SK-N-SH (cell line): ENCODE data around the gene SLC38A6. TPM values are rescaled to one million over a fixed set of nuclear protein-coding genes. Genes with fewer than 3 reads are reported as not detected.

ENCODE experiments used
- CTCF ChIA-PET: fragments of 300-600, 350-600 bp; formaldehyde crosslinking; extraction: SDS; loops from one replicate; lab custom pipeline; 2021; lab: Yijun Ruan, JAX
- POLR2A ChIA-PET: fragments of 350-600 bp; sonication (Branson Sonifier 250); formaldehyde crosslinking; extraction: SDS; loops from one replicate; lab custom pipeline; 2020; ENCODE audit warnings: antibody characterized with exemption, inconsistent platforms; lab: Yijun Ruan, JAX
- DNase-seq: peaks from one replicate; pipeline ENCODE4 v3.0.0; 2012
- H2AFZ ChIP-seq: fragments of 200-600 bp; sonication (generic); 2 replicates; pipeline ENCODE4 v1.8.1; 2016; ENCODE audit warnings: antibody characterized with exemption, mild to moderate bottlenecking, low read depth
- H3F3A ChIP-seq: fragments of 200-600 bp; sonication (generic); replicated peaks from 2 replicates; pipeline ENCODE3; 2016; ENCODE audit warnings: antibody characterized with exemption, mild to moderate bottlenecking; ENCODE audit not compliant: insufficient read depth
- H3K27ac ChIP-seq, 2 experiments: fragments of 200-500 bp in 1 of 2; fragments of 200-600 bp in 1 of 2; sonication (Bioruptor generic) in 1 of 2; sonication (generic), shearing (Covaris generic) in 1 of 2; 2 replicates each; pipeline versions ENCODE4 v1.5.1 to v1.6.1; 2014 to 2016; ENCODE audit warnings: low read depth in 2 of 2, inconsistent platforms in 1 of 2, low read length in 1 of 2, mild to moderate bottlenecking in 1 of 2, mixed read lengths in 1 of 2
- H3K27me3 ChIP-seq: fragments of 200-600 bp; sonication (generic), shearing (Covaris generic); 2 replicates; pipeline ENCODE4 v1.6.1; 2016; ENCODE audit warnings: mixed run types; ENCODE audit not compliant: insufficient read depth
- H3K36me3 ChIP-seq, 2 experiments: fragments of 200-500 bp in 1 of 2; fragments of 200-600 bp in 1 of 2; sonication (Bioruptor generic) in 1 of 2; sonication (generic) in 1 of 2; replicated peaks in 1 of 2; 2 replicates each; pipeline versions ENCODE3 to v1.5.1; 2014 to 2016; ENCODE audit warnings: low read length in 1 of 2, mild to moderate bottlenecking in 1 of 2; ENCODE audit not compliant: insufficient read depth in 2 of 2, control insufficient read depth in 1 of 2
- H3K4me1 ChIP-seq, 2 experiments: fragments of 200-500 bp in 1 of 2; fragments of 200-600 bp in 1 of 2; sonication (Bioruptor generic) in 1 of 2; sonication (generic), shearing (Covaris generic) in 1 of 2; 2 replicates each; pipeline versions ENCODE4 v1.5.1 to v1.6.1; 2014 to 2016; ENCODE audit warnings: low read depth in 1 of 2, low read length in 1 of 2, mixed run types in 1 of 2; ENCODE audit not compliant: insufficient read depth in 2 of 2, control insufficient read depth in 1 of 2
- H3K4me2 ChIP-seq: fragments of 200-600 bp; sonication (generic), shearing (Covaris generic); 2 replicates; pipeline ENCODE4 v1.6.1; 2017; ENCODE audit warnings: mixed run types
- H3K4me3 ChIP-seq, 2 experiments: fragments of 200-500 bp in 1 of 2; fragments of 200-600 bp in 1 of 2; sonication (Bioruptor generic) in 1 of 2; sonication (generic), shearing (Covaris generic) in 1 of 2; 2 replicates each; pipeline versions ENCODE4 v1.5.1 to v1.8.1; 2014 to 2016; ENCODE audit warnings: low read depth in 2 of 2, inconsistent platforms in 1 of 2, low read length in 1 of 2, mild to moderate bottlenecking in 1 of 2, mixed read lengths in 1 of 2, moderate library complexity in 1 of 2
- H3K79me2 ChIP-seq: fragments of 200-600 bp; sonication (generic); 2 replicates; pipeline ENCODE4 v1.8.1; 2017; ENCODE audit warnings: mild to moderate bottlenecking; ENCODE audit not compliant: insufficient read depth
- H3K9ac ChIP-seq: fragments of 200-600 bp; sonication (generic); 2 replicates; pipeline ENCODE4 v1.6.1; 2017; ENCODE audit warnings: mixed run types
- H3K9me2 ChIP-seq: fragments of 200-600 bp; sonication (generic); 2 replicates; pipeline ENCODE4 v1.6.1; 2017; ENCODE audit warnings: mixed run types
- H3K9me3 ChIP-seq: fragments of 200-600 bp; sonication (generic); 2 replicates; pipeline ENCODE4 v1.6.1; 2017; ENCODE audit warnings: mixed run types, mild to moderate bottlenecking, moderate library complexity
- H4K20me1 ChIP-seq: fragments of 200-600 bp; sonication (generic); 2 replicates; pipeline ENCODE4 v1.6.1; 2017; ENCODE audit warnings: mild to moderate bottlenecking, mixed run types; ENCODE audit not compliant: insufficient read depth
- CHD2 ChIP-seq: fragments of 150-350 bp; IDR thresholded peaks from 2 replicates; pipeline ENCODE4 v1.6.1; 2018; ENCODE audit warnings: low read length; ENCODE audit not compliant: partially characterized antibody
- CTCF ChIP-seq: fragments of 200-600 bp; sonication (generic); IDR thresholded peaks from 2 replicates; pipeline ENCODE4 v1.6.1; 2017; ENCODE audit warnings: antibody characterized with exemption, mild to moderate bottlenecking, moderate library complexity
- FOSL2 ChIP-seq: IDR thresholded peaks from 2 replicates; pipeline ENCODE4 v1.4.0; 2012; ENCODE audit warnings: low read depth, mild to moderate bottlenecking, moderate library complexity, borderline replicate concordance
- FOXM1 ChIP-seq: IDR thresholded peaks from 2 replicates; pipeline ENCODE4 v1.4.0; 2012; ENCODE audit warnings: low read depth, mild to moderate bottlenecking
- GATA2 ChIP-seq: sonication (generic); formaldehyde crosslinking; IDR thresholded peaks from 2 replicates; pipeline ENCODE4 v1.5.0; 2020; ENCODE audit warnings: mild to moderate bottlenecking, missing genetic modification reagents
- JUND ChIP-seq: IDR thresholded peaks from 2 replicates; pipeline ENCODE4 v1.4.0; 2012
- MEF2A ChIP-seq: IDR thresholded peaks from 2 replicates; pipeline ENCODE4 v1.4.0; 2012; ENCODE audit warnings: low read depth, borderline replicate concordance
- PBX3 ChIP-seq: IDR thresholded peaks from 2 replicates; pipeline ENCODE4; 2012
- SIN3A ChIP-seq: IDR thresholded peaks from 2 replicates; pipeline ENCODE4 v1.6.1; 2012; ENCODE audit warnings: low read depth, mild to moderate bottlenecking, low read length, moderate library complexity, borderline replicate concordance
- SMC3 ChIP-seq: IDR thresholded peaks from 2 replicates; pipeline ENCODE4 v1.6.1; 2012; ENCODE audit warnings: low read depth, low read length, improper control_type of control experiment
- USF2 ChIP-seq: fragments of 150-350 bp; IDR thresholded peaks from 2 replicates; pipeline ENCODE4 v1.6.1; 2017; ENCODE audit warnings: antibody characterized with exemption, low read length, low read depth, borderline replicate concordance
- WGBS: methylation state at CpG from one replicate; pipeline ENCODE4 v1.1.6; 2017; ENCODE audit warnings: low lambda C conversion rate; 5-methylcytosine and 5-hydroxymethylcytosine counted together
- polyA plus RNA-seq, 3 experiments: library from polyadenylated mRNA; depleted of rRNA; stranded (reverse); fragments of >200 nt; gene quantifications; 2 replicates each; pipeline ENCODE4 v1.2.3, GENCODE V29; 2012

Gene SLC38A6
- polyA plus RNA-seq, 1 of the 3 experiments (the other 2 are of a cell fraction) = 10.4 TPM

- Histone ChIP-seq H3K79me2 (peaks cover 4% of the 10 kb centered on the region; the same call in 1 of the 2 replicates), H3K27me3 (no peaks in the 10 kb centered on the region), H3K9me2 (no peaks in the 10 kb centered on the region), H3K9me3 (peaks cover 45% of the 10 kb centered on the region), H3K4me3 (no peak overlapping the region), H3K4me1 (no peaks in the 10 kb centered on the region), H3K4me2 (no peak overlapping the region), H3F3A (no peaks in the 10 kb centered on the region), H3K36me3 (peaks cover 0 to 41% of the 10 kb centered on the region in 2 experiments), H3K9ac (no peak overlapping the region), H2AFZ (no peak overlapping the region), H4K20me1 (no peaks in the 10 kb centered on the region), H3K27ac (no peak overlapping the region)
- DNase-seq = no peak
- ChIA-PET POLR2A (no interaction called here), CTCF (no interaction called here)
- 95% methylated on average over 1 of the region's 1 CpG for WGBS
- TF ChIP-seq FOXM1 (no peak), PBX3 (no peak), JUND (no peak), SMC3 (no peak), CHD2 (no peak), FOSL2 (no peak), USF2 (no peak)
Measured at GRCh38 chr14:60956632-60957031, 24.4 kb upstream of the SLC38A6 start.

- Histone ChIP-seq H3K4me3 (no peak overlapping the region), H4K20me1 (no peaks in the 10 kb centered on the region), H3K27ac (no peak overlapping the region), H3K9me2 (no peaks in the 10 kb centered on the region), H3F3A (no peaks in the 10 kb centered on the region), H3K79me2 (peaks cover 4% of the 10 kb centered on the region; the same call in 1 of the 2 replicates), H3K36me3 (peaks cover 0 to 41% of the 10 kb centered on the region in 2 experiments), H2AFZ (no peak overlapping the region), H3K9ac (no peak overlapping the region), H3K4me1 (no peaks in the 10 kb centered on the region), H3K27me3 (no peaks in the 10 kb centered on the region), H3K4me2 (no peak overlapping the region), H3K9me3 (peaks cover 45% of the 10 kb centered on the region)
- ChIA-PET POLR2A (no interaction called here), CTCF (interaction anchor here (1.3 kb wide), 1 partner anchor 9 kb away, joined by 4 read pairs; no protein-coding TSS in a partner anchor)
- TF ChIP-seq GATA2 (CRISPR knock-in tag) (no peak), MEF2A (no peak), SIN3A (no peak), CTCF (no peak)
- no peak for DNase-seq
Measured at GRCh38 chr14:60958146-60958545, 22.9 kb upstream of the SLC38A6 start.
